SK-N-SH treated with all-trans-retinoic acid at 6 μM for 48 hours (cell line): ENCODE measurements around the gene NUP98.

Experiments
- BACH2 ChIP-seq: fragments of 250-450 bp; sonication (Bioruptor Pico); IDR thresholded peaks from 2 replicates; pipeline ENCODE4 v1.9.0; 2021; ENCODE audit warnings: mild to moderate bottlenecking, borderline replicate concordance
- CREB5 ChIP-seq: fragments of 250-450 bp; sonication (Bioruptor Pico); IDR thresholded peaks from 2 replicates; pipeline ENCODE4 v1.5.1; 2020; ENCODE audit warnings: low read depth, mild to moderate bottlenecking, moderate library complexity
- OSR1 ChIP-seq: fragments of 250-450 bp; sonication (Bioruptor Pico); IDR thresholded peaks from 2 replicates; pipeline ENCODE4 v1.8.0; 2022; ENCODE audit warnings: moderate library complexity, mild to moderate bottlenecking, inconsistent platforms
- SNAI2 ChIP-seq: fragments of 250-450 bp; sonication (Bioruptor Pico); IDR thresholded peaks from 2 replicates; pipeline ENCODE4 v1.5.0; 2020; ENCODE audit warnings: mild to moderate bottlenecking, moderate library complexity
- ZC3H10 ChIP-seq: fragments of 250-450 bp; sonication (Bioruptor Pico); IDR thresholded peaks from 2 replicates; pipeline ENCODE4 v1.5.1; 2021; ENCODE audit warnings: mild to moderate bottlenecking, moderate library complexity
- ZFP30 ChIP-seq: fragments of 450-650 bp; formaldehyde crosslinking; IDR thresholded peaks from 2 replicates; pipeline ENCODE4 v1.5.0; 2022; ENCODE audit warnings: mild to moderate bottlenecking, moderate library complexity
- ZNF70 ChIP-seq: fragments of 450-650 bp; formaldehyde crosslinking; IDR thresholded peaks from 2 replicates; pipeline ENCODE4 v1.5.0; 2020; ENCODE audit warnings: mild to moderate bottlenecking, moderate library complexity
- ZNF8 ChIP-seq: fragments of 450-650 bp; formaldehyde crosslinking; IDR thresholded peaks from 2 replicates; pipeline ENCODE4 v1.5.0; 2020; ENCODE audit warnings: mild to moderate bottlenecking, moderate library complexity

GRCh38 chr11:3837793-3838192, 40.4 kb upstream of the NUP98 start:
- no peak for TF ChIP-seq ZC3H10 (CRISPR knock-in tag)
- no peak for TF ChIP-seq BACH2 (CRISPR knock-in tag)
- no peak for TF ChIP-seq ZFP30
- TF ChIP-seq CREB5 (CRISPR knock-in tag), result no peak
- TF ChIP-seq SNAI2 (CRISPR knock-in tag), result no peak
- TF ChIP-seq ZNF70 (CRISPR knock-in tag), result no peak
- TF ChIP-seq OSR1 (CRISPR knock-in tag), result no peak
- TF ChIP-seq ZNF8 (CRISPR knock-in tag), result no peak
